ENCODE results near the gene ECT2L.

ECT2L gene

DNA sequence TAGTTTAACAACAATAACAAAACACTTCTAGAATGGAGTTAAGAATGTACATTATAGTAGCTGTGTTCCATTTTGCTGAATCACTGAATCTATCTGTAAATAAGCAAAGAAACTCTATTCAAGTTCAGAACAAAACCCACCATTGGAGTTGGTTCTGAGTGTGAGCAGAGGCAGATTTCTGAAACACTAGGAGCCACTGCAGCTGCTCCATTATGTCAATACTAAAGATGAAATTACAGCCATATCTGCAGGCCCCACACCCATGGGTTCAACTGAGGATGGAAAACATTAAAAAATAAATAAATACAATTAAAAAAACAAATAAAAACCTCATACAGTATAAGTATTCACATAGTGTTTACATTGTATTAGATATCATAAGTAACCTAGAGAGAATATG is 101.1 kb downstream of the ECT2L start:
- peaks cover 14% of the 10 kb centered on the region for H3K36me3 ChIP-seq (ENCODE audit: low read depth)
- H3K4me3 ChIP-seq (ENCODE audit: severe bottlenecking) = no peak overlapping the region
- TF ChIP-seq, protein P1, sequence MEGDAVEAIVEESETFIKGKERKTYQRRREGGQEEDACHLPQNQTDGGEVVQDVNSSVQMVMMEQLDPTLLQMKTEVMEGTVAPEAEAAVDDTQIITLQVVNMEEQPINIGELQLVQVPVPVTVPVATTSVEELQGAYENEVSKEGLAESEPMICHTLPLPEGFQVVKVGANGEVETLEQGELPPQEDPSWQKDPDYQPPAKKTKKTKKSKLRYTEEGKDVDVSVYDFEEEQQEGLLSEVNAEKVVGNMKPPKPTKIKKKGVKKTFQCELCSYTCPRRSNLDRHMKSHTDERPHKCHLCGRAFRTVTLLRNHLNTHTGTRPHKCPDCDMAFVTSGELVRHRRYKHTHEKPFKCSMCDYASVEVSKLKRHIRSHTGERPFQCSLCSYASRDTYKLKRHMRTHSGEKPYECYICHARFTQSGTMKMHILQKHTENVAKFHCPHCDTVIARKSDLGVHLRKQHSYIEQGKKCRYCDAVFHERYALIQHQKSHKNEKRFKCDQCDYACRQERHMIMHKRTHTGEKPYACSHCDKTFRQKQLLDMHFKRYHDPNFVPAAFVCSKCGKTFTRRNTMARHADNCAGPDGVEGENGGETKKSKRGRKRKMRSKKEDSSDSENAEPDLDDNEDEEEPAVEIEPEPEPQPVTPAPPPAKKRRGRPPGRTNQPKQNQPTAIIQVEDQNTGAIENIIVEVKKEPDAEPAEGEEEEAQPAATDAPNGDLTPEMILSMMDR (IDR thresholded peaks at IDR 0.05; ENCODE audit: poor library complexity, severe bottlenecking) = no peak
- no peak overlapping the region for H3K27ac ChIP-seq (ENCODE audit: poor library complexity, severe bottlenecking)
- no peaks in the 10 kb centered on the region for H3K27me3 ChIP-seq (ENCODE audit: insufficient read depth, poor library complexity, severe bottlenecking)
- H3K9me3 ChIP-seq (ENCODE audit: severe bottlenecking) = no peaks in the 10 kb centered on the region
- ATAC-seq (ENCODE audit: low read depth) (no peak), DNase-seq (ENCODE audit: low spot score) (no peak)
- H3K4me1 ChIP-seq (ENCODE audit: insufficient read depth, poor library complexity, severe bottlenecking) = no peaks in the 10 kb centered on the region

DNA sequence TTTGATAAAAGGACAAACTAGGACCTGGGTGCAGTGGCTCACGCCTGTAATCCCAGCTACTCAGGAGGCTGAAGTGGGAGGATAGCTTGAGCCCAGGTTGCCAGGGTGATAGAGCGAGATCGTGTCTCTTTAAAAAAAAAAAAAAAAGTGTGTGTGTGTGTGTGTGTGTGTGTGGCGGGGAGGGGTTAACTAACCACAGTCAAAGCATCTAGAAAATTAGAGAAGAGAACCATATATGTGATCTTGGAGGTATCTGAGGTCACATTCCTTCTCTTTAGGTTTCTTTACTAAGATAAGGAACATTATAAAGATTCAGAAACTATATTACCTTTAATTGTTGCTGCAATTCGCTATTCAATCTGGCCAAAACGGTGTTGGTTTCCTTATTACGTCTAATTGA is 111.3 kb downstream of the ECT2L start:
- no peak overlapping the region for H3K27ac ChIP-seq (ENCODE audit: poor library complexity, severe bottlenecking)
- ATAC-seq (ENCODE audit: low read depth) = no peak
- TF ChIP-seq, protein P1 (IDR thresholded peaks at IDR 0.05; ENCODE audit: poor library complexity, severe bottlenecking) = no peak
- no peaks in the 10 kb centered on the region for H3K9me3 ChIP-seq (ENCODE audit: severe bottlenecking)
- no peaks in the 10 kb centered on the region for H3K4me1 ChIP-seq (ENCODE audit: insufficient read depth, poor library complexity, severe bottlenecking)
- no peak for DNase-seq (ENCODE audit: low spot score)
- peaks cover 92% of the 10 kb centered on the region for H3K36me3 ChIP-seq (ENCODE audit: low read depth)
- H3K27me3 ChIP-seq (ENCODE audit: insufficient read depth, poor library complexity, severe bottlenecking) = no peaks in the 10 kb centered on the region
- no peak overlapping the region for H3K4me3 ChIP-seq (ENCODE audit: severe bottlenecking)

DNA sequence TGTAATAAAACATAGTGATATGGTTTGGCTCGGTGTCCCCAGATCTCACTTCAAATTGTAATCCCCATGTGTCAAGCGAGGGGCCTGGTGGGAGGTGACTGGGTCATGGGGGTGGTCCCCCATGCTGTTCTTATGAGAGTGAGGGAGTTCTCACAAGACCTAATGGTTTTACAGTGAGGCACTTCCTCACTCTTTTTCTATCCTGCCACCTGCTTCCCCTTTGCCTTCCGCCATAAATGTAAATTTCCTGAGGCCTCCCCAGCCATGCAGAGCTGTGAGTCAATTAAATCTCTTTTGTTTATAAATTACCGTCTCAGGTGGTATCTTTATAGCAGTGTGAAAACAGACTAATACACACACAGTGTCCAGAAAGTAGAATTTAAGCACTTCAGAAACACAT is 113.6 kb downstream of the ECT2L start:
- TF ChIP-seq, protein P1 (IDR thresholded peaks at IDR 0.05; ENCODE audit: poor library complexity, severe bottlenecking) = no peak
- Histone ChIP-seq H3K27ac (ENCODE audit: poor library complexity, severe bottlenecking) (no peak overlapping the region), H3K4me1 (ENCODE audit: insufficient read depth, poor library complexity, severe bottlenecking) (peaks cover 2% of the 10 kb centered on the region), H3K36me3 (ENCODE audit: low read depth) (peaks cover 93% of the 10 kb centered on the region), H3K4me3 (ENCODE audit: severe bottlenecking) (no peak overlapping the region), H3K9me3 (ENCODE audit: severe bottlenecking) (no peaks in the 10 kb centered on the region), H3K27me3 (ENCODE audit: insufficient read depth, poor library complexity, severe bottlenecking) (no peaks in the 10 kb centered on the region)
- no peak for DNase-seq (ENCODE audit: low spot score)
- ATAC-seq (ENCODE audit: low read depth) = no peak

DNA sequence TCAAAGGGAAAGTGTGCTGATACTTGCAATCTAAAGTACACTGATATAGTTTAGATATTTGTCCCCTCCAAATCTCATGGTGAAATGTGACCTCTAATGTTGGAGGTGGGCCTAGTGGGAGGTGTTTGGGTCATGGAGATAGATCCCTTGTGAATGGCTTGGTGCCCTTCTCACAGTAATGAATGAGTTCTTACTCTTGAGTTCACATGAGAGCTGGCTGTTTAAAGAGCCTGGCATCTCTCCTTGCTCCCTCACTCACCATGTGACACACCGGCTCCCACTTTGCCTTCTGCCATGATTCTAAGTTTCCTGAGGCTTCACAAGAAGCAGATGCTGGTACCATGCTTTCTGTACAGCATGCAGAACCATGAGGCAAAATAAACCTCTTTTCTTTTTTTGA is 114.1 kb downstream of the ECT2L start:
- no peak for ATAC-seq (ENCODE audit: low read depth)
- Histone ChIP-seq H3K4me1 (ENCODE audit: insufficient read depth, poor library complexity, severe bottlenecking) (peaks cover 6% of the 10 kb centered on the region), H3K36me3 (ENCODE audit: low read depth) (peaks cover 90% of the 10 kb centered on the region), H3K4me3 (ENCODE audit: severe bottlenecking) (no peak overlapping the region), H3K9me3 (ENCODE audit: severe bottlenecking) (no peaks in the 10 kb centered on the region), H3K27me3 (ENCODE audit: insufficient read depth, poor library complexity, severe bottlenecking) (no peaks in the 10 kb centered on the region), H3K27ac (ENCODE audit: poor library complexity, severe bottlenecking) (no peak overlapping the region)
- DNase-seq (ENCODE audit: low spot score) = no peak
- TF ChIP-seq, protein P1 (IDR thresholded peaks at IDR 0.05; ENCODE audit: poor library complexity, severe bottlenecking) = no peak

DNA sequence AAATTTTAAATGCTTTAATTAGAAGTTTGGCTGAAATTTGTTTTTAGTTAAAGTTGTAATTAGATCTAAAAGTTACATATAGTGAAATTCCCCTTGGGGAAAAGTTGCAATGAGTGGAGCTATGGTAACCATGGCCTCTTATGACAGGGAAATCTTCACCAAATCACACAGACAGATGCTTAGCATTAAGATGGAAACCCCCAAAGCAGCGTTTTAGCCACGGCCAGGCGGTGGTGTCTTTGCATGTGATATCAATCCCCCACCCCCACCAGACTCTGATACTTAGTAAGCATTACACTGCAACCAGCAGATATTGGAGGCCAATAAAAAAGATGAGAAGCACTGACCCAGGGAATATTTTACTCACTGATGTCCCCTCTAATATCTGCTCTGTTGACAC is 116.4 kb downstream of the ECT2L start:
- Histone ChIP-seq H3K27ac (ENCODE audit: poor library complexity, severe bottlenecking) (no peak overlapping the region), H3K27me3 (ENCODE audit: insufficient read depth, poor library complexity, severe bottlenecking) (no peaks in the 10 kb centered on the region), H3K36me3 (ENCODE audit: low read depth) (peaks cover 88% of the 10 kb centered on the region), H3K4me1 (ENCODE audit: insufficient read depth, poor library complexity, severe bottlenecking) (peaks cover 7% of the 10 kb centered on the region), H3K9me3 (ENCODE audit: severe bottlenecking) (no peaks in the 10 kb centered on the region), H3K4me3 (ENCODE audit: severe bottlenecking) (no peak overlapping the region)
- no peak for DNase-seq (ENCODE audit: low spot score)
- TF ChIP-seq, protein P1 (IDR thresholded peaks at IDR 0.05; ENCODE audit: poor library complexity, severe bottlenecking) = no peak
- no peak for ATAC-seq (ENCODE audit: low read depth)

Measured in RWPE2 (cell line).